IPS-18a (cell line): ENCODE data around the gene SYT7.
"Not testable (repeated sequence)": the region's sequence is repeated elsewhere in the genome, so short reads cannot be mapped to it uniquely, and the experiment has no call there.

Experiments used
- H3K27ac ChIP-seq: one replicate; pipeline ENCODE4 v1.5.1; 2013; ENCODE audit warnings: low read length
- H3K27me3 ChIP-seq: one replicate; pipeline ENCODE4 v1.6.1; 2013; ENCODE audit warnings: mild to moderate bottlenecking, low read length; ENCODE audit not compliant: control insufficient read depth, insufficient read depth
- H3K36me3 ChIP-seq: one replicate; pipeline ENCODE4 v1.6.1; 2013; ENCODE audit warnings: low read depth, low read length; ENCODE audit not compliant: control insufficient read depth
- H3K4me1 ChIP-seq: one replicate; pipeline ENCODE4 v1.6.1; 2013; ENCODE audit warnings: low read depth, low read length; ENCODE audit not compliant: control insufficient read depth
- H3K4me3 ChIP-seq: one replicate; pipeline ENCODE4 v1.5.1; 2013; ENCODE audit warnings: low read length
- H3K9ac ChIP-seq: one replicate; pipeline ENCODE4 v1.6.1; 2013; ENCODE audit warnings: mild to moderate bottlenecking, low read length, moderate library complexity
- H3K9me3 ChIP-seq: one replicate; pipeline ENCODE4 v1.6.1; 2013; ENCODE audit warnings: low read depth, low read length; ENCODE audit not compliant: control insufficient read depth

The SYT7 gene

DNA sequence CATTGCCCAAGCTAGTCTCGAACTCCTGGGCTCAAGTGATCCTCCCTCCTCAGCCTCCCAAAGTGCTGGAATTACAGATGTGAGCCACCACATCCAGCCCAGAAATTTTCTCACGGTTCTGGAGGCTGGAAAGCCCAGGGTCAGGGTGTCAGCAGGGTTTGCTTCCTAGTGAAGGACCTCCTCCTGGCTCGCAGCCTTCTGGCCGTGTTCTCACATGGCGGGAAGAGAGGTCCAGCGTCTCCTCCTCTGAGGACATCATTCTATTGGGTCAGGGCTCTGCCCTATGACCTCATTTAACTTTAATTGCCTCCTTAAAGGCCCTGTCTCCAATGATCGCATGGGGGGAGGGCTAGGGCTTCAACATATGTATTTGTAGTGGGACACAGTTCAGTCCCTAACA, 112.9 kb downstream of the SYT7 start:
- Histone ChIP-seq H3K27ac (no peak overlapping the region), H3K4me3 (no peak overlapping the region), H3K9ac (no peak overlapping the region), H3K27me3 (no peaks in the 10 kb centered on the region), H3K4me1 (no peaks in the 10 kb centered on the region), H3K36me3 (no peaks in the 10 kb centered on the region), H3K9me3 (no peaks in the 10 kb centered on the region)

DNA sequence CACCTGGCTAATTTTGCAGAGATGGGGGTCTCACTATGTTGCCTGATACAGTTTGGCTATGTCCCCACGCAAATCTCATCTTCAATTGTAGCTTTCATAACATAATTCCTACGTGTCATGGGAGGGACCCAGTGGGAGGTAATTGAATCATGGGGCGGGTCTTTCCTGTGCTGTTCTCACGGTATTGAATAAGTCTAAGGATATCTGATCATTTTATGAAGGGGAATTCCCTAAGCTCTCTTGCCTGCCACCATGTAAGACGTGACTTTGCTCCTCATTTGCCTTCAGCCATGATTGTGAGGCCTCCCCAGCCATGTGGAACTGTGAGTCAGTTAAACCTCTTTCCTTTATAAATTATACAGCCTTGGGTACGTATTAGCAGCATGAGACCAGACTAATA, 113.3 kb downstream of the SYT7 start:
- not testable (repeated sequence) for H3K9me3 ChIP-seq, H3K9ac ChIP-seq, H3K27ac ChIP-seq, H3K36me3 ChIP-seq, H3K4me1 ChIP-seq, H3K27me3 ChIP-seq, H3K4me3 ChIP-seq
